NCI-H460 (cell line): ENCODE measurements around the gene POLR1F. TPM values are rescaled to one million over a fixed set of nuclear protein-coding genes. Genes with fewer than 3 reads are reported as not detected.
"Not testable (repeated sequence)": the region's sequence is repeated elsewhere in the genome, so short reads cannot be mapped to it uniquely, and the experiment has no call there.

Experiments used
- DNase-seq: peaks from one replicate; pipeline ENCODE4 v3.0.0-alpha.2; 2016; ENCODE audit warnings: low read depth; ENCODE audit errors: extremely low read depth
- polyA plus RNA-seq: library from polyadenylated mRNA; depleted of rRNA; stranded (reverse); fragments of >200 nt; gene quantifications from 2 replicates; pipeline ENCODE4 v1.2.3, GENCODE V29; 2014; cell fraction: nucleus; rRNA removed
- total RNA-seq: library from RNA; depleted of rRNA; stranded (reverse); fragments of >200 nt; shearing (Covaris generic); gene quantifications from 2 replicates; pipeline ENCODE4 v1.2.3, GENCODE V29; 2014; rRNA removed

The POLR1F gene
- total RNA-seq = 44.1 and 51.9 TPM in 2 replicates
- 32.5 and 36.1 TPM in 2 replicates for polyA plus RNA-seq

GRCh38 chr7:19708397-19709248 lies at the start of gene POLR1F:
Gene POLR1F (minus strand): TSS chr7:19709037. CDS start chr7:19709016, 21 bp downstream.
- peak; percentile 95 for DNase-seq

- DNase-seq = peak; percentile 56
These were observed 45.8 kb upstream of the POLR1F start for GRCh38 chr7:19754521-19755116.

- DNase-seq = no peak
These were observed 43.2 kb upstream of the POLR1F start for GRCh38 chr7:19752020-19752419.

- no peak for DNase-seq
These were observed 40.8 kb upstream of the POLR1F start for GRCh38 chr7:19749658-19750057.

GRCh38 chr7:19747740-19748339 lies 39.0 kb upstream of the POLR1F start:
- DNase-seq = peak; percentile 62

GRCh38 chr7:19744075-19744474 lies 35.2 kb upstream of the POLR1F start:
- no peak for DNase-seq

GRCh38 chr7:19728716-19729115 lies 19.9 kb upstream of the POLR1F start:
- no peak for DNase-seq

GRCh38 chr7:19725770-19726169 lies 16.9 kb upstream of the POLR1F start:
- DNase-seq = no peak

GRCh38 chr7:19715499-19715898 lies 6.7 kb upstream of the POLR1F start:
- DNase-seq = no peak

GRCh38 chr7:19713676-19714075 lies 4.8 kb upstream of the POLR1F start:
- DNase-seq = peak; percentile 62

GRCh38 chr7:19709249-19709578 lies 377 bp upstream of the POLR1F start:
- DNase-seq = no peak

- DNase-seq = no peak
These were observed 1.6 kb downstream of the POLR1F start for GRCh38 chr7:19707240-19707639.

GRCh38 chr7:19705663-19706062 lies 3.2 kb downstream of the POLR1F start:
- DNase-seq = no peak

- DNase-seq = no peak
These were observed 7.4 kb downstream of the POLR1F start for GRCh38 chr7:19701471-19701870.

- DNase-seq = no peak
These were observed 7.9 kb downstream of the POLR1F start for GRCh38 chr7:19700936-19701335.

GRCh38 chr7:19698331-19698730 lies 10.5 kb downstream of the POLR1F start:
- no peak for DNase-seq

GRCh38 chr7:19696926-19697325 lies 11.9 kb downstream of the POLR1F start:
- DNase-seq = no peak

- DNase-seq = no peak
These were observed 16.6 kb downstream of the POLR1F start for GRCh38 chr7:19692111-19692828.

GRCh38 chr7:19690736-19691135 lies 18.1 kb downstream of the POLR1F start:
- no peak for DNase-seq

GRCh38 chr7:19689130-19689529 lies 19.7 kb downstream of the POLR1F start:
- DNase-seq = not testable (repeated sequence)

GRCh38 chr7:19681596-19681995 lies 27.2 kb downstream of the POLR1F start:
- DNase-seq = no peak
